HepG2 (cell line): ENCODE measurements around the gene ARHGEF37. TPM values are rescaled to one million over a fixed set of nuclear protein-coding genes. Genes with fewer than 3 reads are reported as not detected.
A peak's percentile ranks its signal among the peaks of the same experiment; 100 is the strongest.

Experiments used
- AGO2 ChIP-seq: fragments of 200-400 bp; formaldehyde crosslinking; optimal IDR thresholded peaks from 2 replicates; pipeline ENCODE3; 2017; ENCODE audit warnings: mild to moderate bottlenecking, low read depth, low read length, moderate library complexity
- ATM ChIP-seq: fragments of 450-650 bp; IDR thresholded peaks from 2 replicates; pipeline ENCODE4 v1.7.1; 2017; ENCODE audit warnings: mild to moderate bottlenecking, borderline replicate concordance
- ERF ChIP-seq: IDR thresholded peaks from 2 replicates; pipeline ENCODE4 v1.6.1; 2018; ENCODE audit warnings: missing biosample characterization, missing genetic modification reagents
- GATA4 ChIP-seq: sonication (generic); IDR thresholded peaks from 2 replicates; pipeline ENCODE4 v1.6.1; 2016; ENCODE audit warnings: antibody characterized with exemption, low read depth, borderline replicate concordance
- HDAC2 ChIP-seq: sonication (generic); formaldehyde crosslinking; IDR thresholded peaks from 2 replicates; pipeline ENCODE4 v1.4.0; 2020; ENCODE audit warnings: missing genetic modification reagents
- HOXA3 ChIP-seq: sonication (generic); formaldehyde crosslinking; IDR thresholded peaks from 2 replicates; pipeline ENCODE4 v1.5.0; 2020; ENCODE audit warnings: missing genetic modification reagents
- ISX ChIP-seq: sonication (generic); formaldehyde crosslinking; conservative IDR thresholded peaks from 2 replicates; pipeline ENCODE4 v1.5.0; 2020; ENCODE audit warnings: missing genetic modification reagents
- KLF11 ChIP-seq: IDR thresholded peaks from 2 replicates; pipeline ENCODE4 v1.6.1; 2016; ENCODE audit warnings: missing compliant biosample characterization
- MAFG ChIP-seq: sonication (generic); formaldehyde crosslinking; IDR thresholded peaks from 2 replicates; pipeline ENCODE4 v1.5.1; 2020; ENCODE audit warnings: mild to moderate bottlenecking, missing genetic modification reagents
- RNF2 ChIP-seq: fragments of 450-650 bp; conservative IDR thresholded peaks from 2 replicates; pipeline ENCODE4 v1.6.1; 2016; ENCODE audit warnings: low read depth
- SAP130 ChIP-seq: IDR thresholded peaks from 2 replicates; pipeline ENCODE4 v1.6.1; 2016; ENCODE audit warnings: low read depth
- SOX13 ChIP-seq, 3 experiments: fragments of 450-650 bp in 1 of 3; sonication (generic) in 1 of 3; formaldehyde crosslinking in 1 of 3; IDR thresholded peaks in 2 of 3; conservative IDR thresholded peaks in 1 of 3; 2 replicates each; pipeline versions ENCODE4 v1.5.0 to v1.6.1; 2016 to 2020; ENCODE audit warnings: antibody characterized with exemption in 1 of 3, mild to moderate bottlenecking in 1 of 3, missing compliant biosample characterization in 1 of 3, missing genetic modification reagents in 1 of 3, moderate library complexity in 1 of 3
- TRIM24 ChIP-seq: sonication (generic); formaldehyde crosslinking; IDR thresholded peaks from 2 replicates; pipeline ENCODE4 v1.8.0; 2022; ENCODE audit warnings: mild to moderate bottlenecking, missing genetic modification reagents
- XRCC5 ChIP-seq: fragments of 200-400 bp; formaldehyde crosslinking; optimal IDR thresholded peaks from 2 replicates; pipeline ENCODE3; 2017; ENCODE audit warnings: mild to moderate bottlenecking, low read length
- ZFP62 ChIP-seq: sonication (generic); formaldehyde crosslinking; IDR thresholded peaks from 2 replicates; pipeline ENCODE4 v1.4.0; 2020; ENCODE audit warnings: missing genetic modification reagents
- ZNF335 ChIP-seq: sonication (generic); formaldehyde crosslinking; IDR thresholded peaks from 2 replicates; pipeline ENCODE4 v1.4.0; 2020; ENCODE audit warnings: missing genetic modification reagents
- polyA plus RNA-seq, 8 experiments: library from polyadenylated mRNA; depleted of rRNA in 3 of 8; stranded (reverse) in 7 of 8; unstranded in 1 of 8; fragments of >200 nt; fragmentation: Illumina TruSeq in 4 of 8; extraction: Trizol in 4 of 8; gene quantifications; 2 replicates each; pipeline versions ENCODE4 v1.2.1 to v1.2.3, GENCODE V29; 2011 to 2016; ENCODE audit warnings: low read depth in 4 of 8, missing spikeins in 1 of 8, mixed read lengths in 1 of 8; ENCODE audit not compliant: insufficient read depth in 1 of 8
- total RNA-seq, 5 experiments: library from RNA; depleted of rRNA; stranded (reverse); fragments of >200 nt; fragmentation: Illumina TruSeq; extraction: Trizol; gene quantifications; 2 replicates each; pipeline ENCODE4 v1.2.3, GENCODE V29; 2016; ENCODE audit warnings: low read depth in 1 of 5
- TF ChIP-seq, protein P1 (sequence below): IDR thresholded peaks from 2 replicates; pipeline ENCODE4 v1.6.1; 2016; ENCODE audit warnings: missing compliant biosample characterization, missing genetic modification reagents, borderline replicate concordance
- TF ChIP-seq, protein P2 (sequence below): IDR thresholded peaks from 2 replicates; pipeline ENCODE4 v1.6.1; 2016; ENCODE audit warnings: missing compliant biosample characterization, missing genetic modification reagents, borderline replicate concordance
- TF ChIP-seq, protein P3 (sequence below): sonication (generic); formaldehyde crosslinking; IDR thresholded peaks from 2 replicates; pipeline ENCODE4 v1.4.0; 2020; ENCODE audit warnings: missing genetic modification reagents
- TF ChIP-seq, protein P4 (sequence below): sonication (generic); formaldehyde crosslinking; IDR thresholded peaks from 2 replicates; pipeline ENCODE4 v1.5.1; 2020; ENCODE audit warnings: missing genetic modification reagents, mild to moderate bottlenecking, borderline replicate concordance
- TF ChIP-seq, protein P5 (sequence below): sonication (generic); formaldehyde crosslinking; IDR thresholded peaks from 2 replicates; pipeline ENCODE4 v1.9.0; 2021; ENCODE audit warnings: missing genetic modification reagents, borderline replicate concordance
- TF ChIP-seq, protein P6 (sequence below): sonication (generic); formaldehyde crosslinking; IDR thresholded peaks from 2 replicates; pipeline ENCODE4 v1.8.1; 2023; ENCODE audit warnings: mild to moderate bottlenecking, moderate library complexity, missing genetic modification reagents

The ARHGEF37 gene
- total and polyA plus RNA-seq, 2 of the 13 experiments (the other 11 are each of a cell fraction or from before 2014, with no cell fraction given): 0.18 to 0.27 TPM

DNA sequence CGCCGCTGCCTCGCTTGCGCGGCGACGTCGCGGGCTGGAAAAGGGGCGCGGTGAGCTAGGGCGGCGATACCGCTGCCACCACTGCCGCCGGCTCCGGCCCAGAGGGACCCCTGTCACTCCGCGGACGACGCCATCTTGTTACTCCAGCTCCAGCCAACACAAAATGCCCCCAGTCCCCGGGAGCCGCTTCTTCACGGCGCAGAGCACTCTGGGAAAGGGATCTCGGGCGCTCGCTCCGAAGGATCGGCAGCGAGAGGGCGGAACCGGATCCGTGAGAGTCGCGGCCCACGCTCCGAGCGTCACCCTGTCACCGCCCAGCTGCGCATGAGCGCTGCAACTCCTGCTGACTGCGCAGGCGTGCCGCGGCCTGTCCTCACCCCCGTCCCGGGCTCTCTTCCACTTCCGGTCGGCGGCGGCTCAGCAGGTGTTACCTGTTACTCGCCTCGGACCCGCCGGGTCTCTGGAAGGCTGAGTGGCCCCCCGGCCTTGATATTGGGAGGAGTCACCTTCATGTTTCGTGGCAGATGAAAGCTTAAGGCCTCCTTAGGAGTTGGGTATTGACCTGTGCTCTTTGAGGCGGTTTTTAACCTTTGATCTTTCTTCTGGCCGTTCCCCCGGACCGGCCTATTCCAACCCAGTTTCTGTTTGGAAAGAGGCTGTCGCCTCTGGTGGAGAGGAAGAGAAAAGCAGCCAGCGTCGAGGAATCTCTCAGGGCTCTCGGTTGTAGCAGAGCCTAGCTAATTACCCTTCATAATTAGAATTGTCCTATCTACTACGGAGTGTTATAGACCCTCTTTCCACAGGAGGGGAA lies 29.9 kb upstream of the ARHGEF37 start, which contains the start of gene CSNK1A1 (continued):
- TF ChIP-seq, protein P1, sequence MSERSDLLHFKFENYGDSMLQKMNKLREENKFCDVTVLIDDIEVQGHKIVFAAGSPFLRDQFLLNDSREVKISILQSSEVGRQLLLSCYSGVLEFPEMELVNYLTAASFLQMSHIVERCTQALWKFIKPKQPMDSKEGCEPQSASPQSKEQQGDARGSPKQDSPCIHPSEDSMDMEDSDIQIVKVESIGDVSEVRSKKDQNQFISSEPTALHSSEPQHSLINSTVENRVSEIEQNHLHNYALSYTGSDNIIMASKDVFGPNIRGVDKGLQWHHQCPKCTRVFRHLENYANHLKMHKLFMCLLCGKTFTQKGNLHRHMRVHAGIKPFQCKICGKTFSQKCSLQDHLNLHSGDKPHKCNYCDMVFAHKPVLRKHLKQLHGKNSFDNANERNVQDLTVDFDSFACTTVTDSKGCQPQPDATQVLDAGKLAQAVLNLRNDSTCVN (CRISPR knock-in tag): no peak
- TF ChIP-seq HOXA3 (peak; percentile 81), RNF2 (peak; percentile 64), KLF11 (CRISPR knock-in tag) (peak; percentile 94; the same call in 1 of the 2 replicates), TRIM24 (CRISPR knock-in tag) (no peak), HDAC2 (CRISPR knock-in tag) (peak; percentile 35; the same call in 1 of the 2 replicates), AGO2 (peak; percentile 87), ZFP62 (CRISPR knock-in tag) (no peak), SOX13 (IDR thresholded peaks at IDR 0.05) (peak; percentile 54; the same call in 1 of the 2 replicates), SOX13 (CRISPR knock-in tag; conservative IDR thresholded peaks at IDR 0.05 in 1 of 2, IDR thresholded peaks at IDR 0.05 in 1 of 2) (peak in 1 of 2 experiments; percentile 55; a peak in 1 of 4 replicates), SAP130 (CRISPR knock-in tag) (peak; percentile 86), ERF (CRISPR knock-in tag) (peak; percentile 80), XRCC5 (no peak), MAFG (CRISPR knock-in tag) (no peak), ATM (no peak), GATA4 (no peak), ZNF335 (CRISPR knock-in tag) (peak; percentile 64; the same call in 1 of the 2 replicates), ISX (CRISPR knock-in tag) (no peak)
- TF ChIP-seq, protein P2, sequence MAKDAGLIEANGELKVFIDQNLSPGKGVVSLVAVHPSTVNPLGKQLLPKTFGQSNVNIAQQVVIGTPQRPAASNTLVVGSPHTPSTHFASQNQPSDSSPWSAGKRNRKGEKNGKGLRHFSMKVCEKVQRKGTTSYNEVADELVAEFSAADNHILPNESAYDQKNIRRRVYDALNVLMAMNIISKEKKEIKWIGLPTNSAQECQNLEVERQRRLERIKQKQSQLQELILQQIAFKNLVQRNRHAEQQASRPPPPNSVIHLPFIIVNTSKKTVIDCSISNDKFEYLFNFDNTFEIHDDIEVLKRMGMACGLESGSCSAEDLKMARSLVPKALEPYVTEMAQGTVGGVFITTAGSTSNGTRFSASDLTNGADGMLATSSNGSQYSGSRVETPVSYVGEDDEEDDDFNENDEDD (CRISPR knock-in tag): peak; percentile 36; the same call in 1 of the 2 replicates
- TF ChIP-seq, protein P3, sequence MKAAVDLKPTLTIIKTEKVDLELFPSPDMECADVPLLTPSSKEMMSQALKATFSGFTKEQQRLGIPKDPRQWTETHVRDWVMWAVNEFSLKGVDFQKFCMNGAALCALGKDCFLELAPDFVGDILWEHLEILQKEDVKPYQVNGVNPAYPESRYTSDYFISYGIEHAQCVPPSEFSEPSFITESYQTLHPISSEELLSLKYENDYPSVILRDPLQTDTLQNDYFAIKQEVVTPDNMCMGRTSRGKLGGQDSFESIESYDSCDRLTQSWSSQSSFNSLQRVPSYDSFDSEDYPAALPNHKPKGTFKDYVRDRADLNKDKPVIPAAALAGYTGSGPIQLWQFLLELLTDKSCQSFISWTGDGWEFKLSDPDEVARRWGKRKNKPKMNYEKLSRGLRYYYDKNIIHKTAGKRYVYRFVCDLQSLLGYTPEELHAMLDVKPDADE (CRISPR knock-in tag): peak; percentile 17; the same call in 1 of the 2 replicates
- TF ChIP-seq, protein P4, sequence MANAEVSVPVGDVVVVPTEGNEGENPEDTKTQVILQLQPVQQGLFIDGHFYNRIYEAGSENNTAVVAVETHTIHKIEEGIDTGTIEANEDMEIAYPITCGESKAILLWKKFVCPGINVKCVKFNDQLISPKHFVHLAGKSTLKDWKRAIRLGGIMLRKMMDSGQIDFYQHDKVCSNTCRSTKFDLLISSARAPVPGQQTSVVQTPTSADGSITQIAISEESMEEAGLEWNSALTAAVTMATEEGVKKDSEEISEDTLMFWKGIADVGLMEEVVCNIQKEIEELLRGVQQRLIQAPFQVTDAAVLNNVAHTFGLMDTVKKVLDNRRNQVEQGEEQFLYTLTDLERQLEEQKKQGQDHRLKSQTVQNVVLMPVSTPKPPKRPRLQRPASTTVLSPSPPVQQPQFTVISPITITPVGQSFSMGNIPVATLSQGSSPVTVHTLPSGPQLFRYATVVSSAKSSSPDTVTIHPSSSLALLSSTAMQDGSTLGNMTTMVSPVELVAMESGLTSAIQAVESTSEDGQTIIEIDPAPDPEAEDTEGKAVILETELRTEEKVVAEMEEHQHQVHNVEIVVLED: peak; percentile 94
- TF ChIP-seq, protein P5, sequence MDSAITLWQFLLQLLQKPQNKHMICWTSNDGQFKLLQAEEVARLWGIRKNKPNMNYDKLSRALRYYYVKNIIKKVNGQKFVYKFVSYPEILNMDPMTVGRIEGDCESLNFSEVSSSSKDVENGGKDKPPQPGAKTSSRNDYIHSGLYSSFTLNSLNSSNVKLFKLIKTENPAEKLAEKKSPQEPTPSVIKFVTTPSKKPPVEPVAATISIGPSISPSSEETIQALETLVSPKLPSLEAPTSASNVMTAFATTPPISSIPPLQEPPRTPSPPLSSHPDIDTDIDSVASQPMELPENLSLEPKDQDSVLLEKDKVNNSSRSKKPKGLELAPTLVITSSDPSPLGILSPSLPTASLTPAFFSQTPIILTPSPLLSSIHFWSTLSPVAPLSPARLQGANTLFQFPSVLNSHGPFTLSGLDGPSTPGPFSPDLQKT (CRISPR knock-in tag): no peak
- TF ChIP-seq, protein P6, sequence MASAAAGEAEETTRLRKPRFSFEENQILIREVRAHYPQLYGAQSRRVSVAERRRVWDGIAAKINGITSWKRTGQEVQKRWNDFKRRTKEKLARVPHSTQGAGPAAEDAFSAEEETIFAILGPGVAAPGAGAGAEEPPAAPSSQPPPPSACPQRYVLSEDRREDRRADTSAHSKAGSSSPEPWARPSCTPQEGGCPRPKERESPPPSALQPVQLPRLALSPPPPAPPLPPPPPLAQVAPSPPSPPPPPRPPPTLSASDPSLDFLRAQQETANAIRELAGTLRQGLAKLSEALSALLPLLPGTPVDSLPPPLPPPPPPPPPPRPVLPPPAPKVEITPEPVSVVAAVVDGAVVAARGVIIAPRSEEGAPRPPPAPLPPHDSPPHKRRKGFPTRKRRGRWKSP (CRISPR knock-in tag): peak; percentile 83; the same call in 1 of the 2 replicates
